Mesenchymal stem cell (in vitro differentiated cells and primary cell): ENCODE measurements around the gene PCDH1.

Experiments
- DNase-seq: peaks from one replicate; pipeline ENCODE4 v3.0.0-alpha.2; 2013
- H2AFZ ChIP-seq: one replicate; pipeline ENCODE4 v1.6.1; 2013; ENCODE audit warnings: low read depth, mild to moderate bottlenecking, control low read depth, inconsistent platforms, low read length, moderate library complexity
- H2AK5ac ChIP-seq: 2 replicates; pipeline ENCODE4 v1.6.1; 2013; ENCODE audit warnings: low read length, moderate library complexity, mild to moderate bottlenecking, inconsistent platforms; ENCODE audit not compliant: severe bottlenecking
- H2BK120ac ChIP-seq: one replicate; pipeline ENCODE4 v1.6.1; 2013; ENCODE audit warnings: low read depth, mild to moderate bottlenecking, inconsistent platforms, low read length, moderate library complexity
- H2BK12ac ChIP-seq, 2 experiments: one replicate each; pipeline ENCODE4 v1.6.1; 2013; ENCODE audit warnings: inconsistent platforms in 2 of 2, low read length in 2 of 2, mild to moderate bottlenecking in 2 of 2, moderate library complexity in 2 of 2, control low read depth in 1 of 2
- H2BK15ac ChIP-seq: one replicate; pipeline ENCODE4 v1.6.1; 2013; ENCODE audit warnings: mild to moderate bottlenecking, low read depth, inconsistent platforms; ENCODE audit not compliant: poor library complexity, severe bottlenecking
- H2BK5ac ChIP-seq: 2 replicates; pipeline ENCODE4 v1.6.1; 2013; ENCODE audit warnings: low read depth, mild to moderate bottlenecking, low read length, control low read depth, inconsistent platforms; ENCODE audit not compliant: poor library complexity, severe bottlenecking
- H3K14ac ChIP-seq, 2 experiments: one replicate each; pipeline ENCODE4 v1.6.1; 2013; ENCODE audit warnings: inconsistent platforms in 2 of 2, low read length in 2 of 2, control low read depth in 1 of 2, mild to moderate bottlenecking in 1 of 2, moderate library complexity in 1 of 2
- H3K18ac ChIP-seq, 2 experiments: one replicate each; pipeline ENCODE4 v1.6.1; 2013; ENCODE audit warnings: inconsistent platforms in 2 of 2, low read length in 2 of 2, control low read depth in 1 of 2, low read depth in 1 of 2, mild to moderate bottlenecking in 1 of 2
- H3K23ac ChIP-seq, 2 experiments: one replicate each; pipeline ENCODE4 v1.6.1; 2013; ENCODE audit warnings: inconsistent platforms in 2 of 2, low read length in 2 of 2, mild to moderate bottlenecking in 2 of 2, moderate library complexity in 2 of 2, control low read depth in 1 of 2
- H3K27ac ChIP-seq: 2 replicates; pipeline ENCODE4 v1.5.1; 2013; ENCODE audit warnings: mild to moderate bottlenecking, moderate library complexity, low read length, control low read depth, inconsistent platforms; ENCODE audit not compliant: poor library complexity, severe bottlenecking
- H3K27me3 ChIP-seq, 2 experiments: 2 replicates each; pipeline versions ENCODE4 v1.6.1 to v1.7.0; 2013; ENCODE audit warnings: low read length in 2 of 2, mild to moderate bottlenecking in 2 of 2, moderate library complexity in 2 of 2, control low read depth in 1 of 2, inconsistent platforms in 1 of 2; ENCODE audit not compliant: control insufficient read depth in 1 of 2, insufficient read depth in 1 of 2
- H3K36me3 ChIP-seq, 2 experiments: 2 replicates each; pipeline versions ENCODE4 v1.6.1 to v1.7.0; 2013; ENCODE audit warnings: low read length in 2 of 2, control low read depth in 1 of 2, inconsistent platforms in 1 of 2, low read depth in 1 of 2, mild to moderate bottlenecking in 1 of 2; ENCODE audit not compliant: insufficient read depth in 2 of 2, control insufficient read depth in 1 of 2
- H3K4ac ChIP-seq, 2 experiments: one replicate each; pipeline ENCODE4 v1.6.1; 2013; ENCODE audit warnings: inconsistent platforms in 2 of 2, low read length in 2 of 2, mild to moderate bottlenecking in 2 of 2, moderate library complexity in 2 of 2, control low read depth in 1 of 2, low read depth in 1 of 2
- H3K4me1 ChIP-seq: 2 replicates; pipeline ENCODE4 v1.6.1; 2013; ENCODE audit warnings: low read depth, low read length, control low read depth; ENCODE audit not compliant: control insufficient read depth, insufficient read depth
- H3K4me2 ChIP-seq: 2 replicates; pipeline ENCODE4 v1.6.1; 2013; ENCODE audit warnings: low read length, mild to moderate bottlenecking, inconsistent platforms; ENCODE audit not compliant: poor library complexity, severe bottlenecking
- H3K4me3 ChIP-seq, 2 experiments: 2 replicates each; pipeline versions ENCODE4 v1.5.1 to v1.7.0; 2013; ENCODE audit warnings: low read length in 2 of 2, mild to moderate bottlenecking in 2 of 2, control low read depth in 1 of 2, low read depth in 1 of 2; ENCODE audit not compliant: insufficient read depth in 1 of 2
- H3K79me1 ChIP-seq: replicated peaks from 2 replicates; pipeline ENCODE4 v1.6.1; 2013; ENCODE audit warnings: mild to moderate bottlenecking, control low read depth, low read length, inconsistent platforms; ENCODE audit not compliant: poor library complexity, severe bottlenecking
- H3K9ac ChIP-seq: 2 replicates; pipeline ENCODE4 v1.7.0; 2013; ENCODE audit warnings: mild to moderate bottlenecking, low read length, moderate library complexity
- H3K9me3 ChIP-seq: 2 replicates; pipeline ENCODE4 v1.7.0; 2013; ENCODE audit warnings: mild to moderate bottlenecking, low read length; ENCODE audit not compliant: control insufficient read depth
- H4K8ac ChIP-seq: one replicate; pipeline ENCODE4 v1.6.1; 2013; ENCODE audit warnings: inconsistent platforms, mild to moderate bottlenecking, low read length, moderate library complexity
- H4K91ac ChIP-seq: one replicate; pipeline ENCODE4 v1.6.1; 2013; ENCODE audit warnings: mild to moderate bottlenecking, low read length, inconsistent platforms
- WGBS: methylation state at CpG from one replicate; pipeline ENCODE4 v1.1.7; 2013; ENCODE audit warnings: mixed read lengths; 5-methylcytosine and 5-hydroxymethylcytosine counted together

Gene PCDH1

DNA sequence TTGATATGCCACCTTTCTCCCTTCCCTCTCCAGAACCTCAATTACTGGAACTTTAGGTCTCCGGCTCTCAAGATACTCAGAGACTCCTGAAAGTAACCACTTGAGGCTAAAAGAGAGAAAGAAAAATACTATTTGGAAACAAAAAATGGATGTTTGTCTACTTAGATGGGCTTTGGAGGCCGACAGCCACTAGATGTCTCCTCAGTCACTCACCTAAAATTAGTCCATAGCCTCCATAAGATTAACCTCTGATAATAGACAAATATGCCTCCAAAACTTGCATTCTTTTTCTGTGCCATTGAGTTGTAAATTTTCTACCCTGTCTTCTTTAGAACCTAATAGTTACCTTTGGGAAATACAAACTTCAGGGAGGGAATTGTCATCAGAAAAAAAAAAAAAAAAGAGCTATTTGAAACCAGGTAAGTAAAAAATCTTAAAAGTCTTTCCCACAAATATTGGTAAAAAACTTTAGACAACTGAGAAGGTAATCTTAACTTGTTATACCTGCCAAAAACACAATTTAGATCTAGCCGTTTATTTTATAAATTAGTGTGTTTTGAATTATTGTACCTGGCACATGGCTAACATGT, 11.2 kb upstream of the PCDH1 start:
- H3K4me2 ChIP-seq, result no peak overlapping the region
- no peak overlapping the region for H3K27ac ChIP-seq
- no peaks in the 10 kb centered on the region for H3K9me3 ChIP-seq
- no peak overlapping the region for H2BK5ac ChIP-seq
- no peak overlapping the region for H3K18ac ChIP-seq
- no peak overlapping the region for H3K23ac ChIP-seq
- H2AK5ac ChIP-seq, result no peak overlapping the region
- DNase-seq, result peak; percentile 11
- no peak overlapping the region for H4K91ac ChIP-seq
- no peak overlapping the region for H2BK15ac ChIP-seq
- H3K14ac ChIP-seq, result no peak overlapping the region
- no peak overlapping the region for H3K4me3 ChIP-seq
- H2BK120ac ChIP-seq, result no peak overlapping the region
- H2BK12ac ChIP-seq, result no peak overlapping the region
- H3K9ac ChIP-seq, result no peak overlapping the region
- peaks cover 13 to 27% of the 10 kb centered on the region in 2 experiments for H3K27me3 ChIP-seq
- no peak overlapping the region for H2AFZ ChIP-seq
- no peak overlapping the region for H4K8ac ChIP-seq
- no peaks in the 10 kb centered on the region for H3K79me1 ChIP-seq
- H3K36me3 ChIP-seq, result no peaks in the 10 kb centered on the region
- no peak overlapping the region for H3K4ac ChIP-seq
- no peaks in the 10 kb centered on the region for H3K4me1 ChIP-seq
- 30% methylated on average over 1 of the region's 3 CpGs for WGBS

GRCh38 chr5:141883892-141884318, 5.7 kb upstream of the PCDH1 start:
- no peak overlapping the region for H3K9ac ChIP-seq
- H3K79me1 ChIP-seq, result no peaks in the 10 kb centered on the region
- H3K4ac ChIP-seq, result no peak overlapping the region
- no peak overlapping the region for H2AFZ ChIP-seq
- no peak for DNase-seq
- H3K4me3 ChIP-seq, result no peak overlapping the region
- no peak overlapping the region for H2BK120ac ChIP-seq
- no peak overlapping the region for H3K27ac ChIP-seq
- peaks cover 4% of the 10 kb centered on the region for H3K4me1 ChIP-seq
- no peak overlapping the region for H3K14ac ChIP-seq
- H2BK5ac ChIP-seq, result no peak overlapping the region
- H3K9me3 ChIP-seq, result no peaks in the 10 kb centered on the region
- no peak overlapping the region for H3K18ac ChIP-seq
- WGBS, result 51% methylated on average over 5 of the region's 8 CpGs
- no peak overlapping the region for H4K91ac ChIP-seq
- H4K8ac ChIP-seq, result no peak overlapping the region
- no peak overlapping the region for H3K23ac ChIP-seq
- no peak overlapping the region for H3K4me2 ChIP-seq
- peaks cover 65 to 68% of the 10 kb centered on the region in 2 experiments for H3K27me3 ChIP-seq
- no peaks in the 10 kb centered on the region for H3K36me3 ChIP-seq
- no peak overlapping the region for H2BK15ac ChIP-seq
- H2AK5ac ChIP-seq, result no peak overlapping the region
- H2BK12ac ChIP-seq, result no peak overlapping the region

- Histone ChIP-seq H3K14ac (no peak overlapping the region), H3K79me1 (no peaks in the 10 kb centered on the region), H3K18ac (no peak overlapping the region), H3K27me3 (peaks cover 68 to 73% of the 10 kb centered on the region in 2 experiments), H2BK5ac (no peak overlapping the region), H2BK120ac (no peak overlapping the region), H3K27ac (no peak overlapping the region), H3K4me1 (peaks cover 9% of the 10 kb centered on the region), H2AK5ac (no peak overlapping the region), H2AFZ (no peak overlapping the region), H3K9ac (no peak overlapping the region), H2BK15ac (no peak overlapping the region), H4K91ac (no peak overlapping the region), H3K36me3 (no peaks in the 10 kb centered on the region), H4K8ac (no peak overlapping the region), H3K4me2 (no peak overlapping the region), H2BK12ac (no peak overlapping the region), H3K23ac (no peak overlapping the region), H3K4me3 (no peak overlapping the region), H3K4ac (no peak overlapping the region), H3K9me3 (no peaks in the 10 kb centered on the region)
- DNase-seq, result peak; percentile 38
- WGBS, result 4% methylated on average over 28 of the region's 35 CpGs
These were observed 5.1 kb upstream of the PCDH1 start for GRCh38 chr5:141883184-141883891.

DNA sequence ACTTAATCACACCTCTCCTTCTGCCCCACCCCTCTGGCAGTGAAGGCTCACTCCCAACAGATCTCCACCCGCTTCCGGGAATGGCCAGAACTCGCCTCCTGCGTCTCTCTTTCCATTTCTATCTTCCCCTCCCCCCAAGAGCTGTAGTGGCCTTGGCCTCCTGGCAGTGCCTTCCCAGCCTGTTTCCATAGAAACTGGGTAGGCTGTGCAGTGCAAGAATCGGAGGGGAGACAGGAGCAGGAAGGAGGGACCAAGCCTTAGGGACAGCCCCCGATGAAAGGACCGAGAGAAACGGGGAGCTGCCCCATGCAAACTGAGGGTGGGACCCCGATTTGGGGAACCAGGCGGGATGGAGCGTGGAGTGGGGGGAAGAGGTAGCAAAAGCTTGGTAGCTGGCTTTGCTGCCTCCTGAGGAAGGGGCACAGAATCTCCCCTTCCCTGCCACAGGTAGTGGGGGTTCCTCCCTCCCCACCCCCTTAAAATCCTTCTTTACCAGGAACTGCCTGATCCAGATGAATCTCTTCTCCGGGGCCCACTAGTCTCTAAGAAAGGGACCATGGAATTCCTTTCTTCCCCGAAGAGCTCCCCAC, 4.5 kb upstream of the PCDH1 start:
- 13% methylated on average over 8 of the region's 13 CpGs for WGBS
- no peak overlapping the region for H3K18ac ChIP-seq
- no peak overlapping the region for H2BK12ac ChIP-seq
- H4K91ac ChIP-seq, result no peak overlapping the region
- H3K23ac ChIP-seq, result no peak overlapping the region
- no peak overlapping the region for H3K4me2 ChIP-seq
- H3K9me3 ChIP-seq, result no peaks in the 10 kb centered on the region
- no peak overlapping the region for H3K9ac ChIP-seq
- H3K4ac ChIP-seq, result no peak overlapping the region
- no peak overlapping the region for H2AFZ ChIP-seq
- no peak overlapping the region for H2BK5ac ChIP-seq
- H3K36me3 ChIP-seq, result no peaks in the 10 kb centered on the region
- no peak overlapping the region for H3K4me3 ChIP-seq
- H2AK5ac ChIP-seq, result no peak overlapping the region
- H2BK120ac ChIP-seq, result no peak overlapping the region
- peaks cover 71 to 76% of the 10 kb centered on the region in 2 experiments for H3K27me3 ChIP-seq
- H3K4me1 ChIP-seq, result peaks cover 12% of the 10 kb centered on the region
- no peaks in the 10 kb centered on the region for H3K79me1 ChIP-seq
- H2BK15ac ChIP-seq, result no peak overlapping the region
- no peak overlapping the region for H4K8ac ChIP-seq
- no peak for DNase-seq
- no peak overlapping the region for H3K27ac ChIP-seq
- H3K14ac ChIP-seq, result no peak overlapping the region
